GM23338 (cell line): Measurements from ENCODE around the gene CACNA1C. TPM values are rescaled to one million over a fixed set of nuclear protein-coding genes. Genes with fewer than 3 reads are reported as not detected.

ENCODE experiments used
- CREB1 ChIP-seq: fragments of 250-450 bp; sonication (Bioruptor Pico); IDR thresholded peaks from 2 replicates; pipeline ENCODE4 v1.5.0; 2020; ENCODE audit warnings: low read depth, mild to moderate bottlenecking, moderate library complexity
- CTCF ChIP-seq, 2 experiments: fragments of 200-600 bp in 1 of 2; sonication (generic) in 1 of 2; conservative IDR thresholded peaks; 2 replicates each; pipeline versions ENCODE4 v1.5.1 to v1.6.1; 2016 to 2017; ENCODE audit warnings: antibody characterized with exemption in 2 of 2, low read depth in 2 of 2, mild to moderate bottlenecking in 2 of 2, moderate library complexity in 1 of 2
- ETS1 ChIP-seq: IDR thresholded peaks from 2 replicates; pipeline ENCODE4 v1.6.1; 2016; ENCODE audit warnings: antibody characterized with exemption
- EZH2 ChIP-seq: fragments of 200-600 bp; sonication (generic); IDR thresholded peaks from one replicate; pipeline ENCODE4 v1.8.0; 2017; ENCODE audit warnings: antibody characterized with exemption, mild to moderate bottlenecking, low read depth; ENCODE audit not compliant: unreplicated experiment
- EZH2phosphoT487 ChIP-seq: fragments of 200-600 bp; sonication (generic); IDR thresholded peaks from one replicate; pipeline ENCODE4 v1.8.1; 2018; ENCODE audit warnings: antibody characterized with exemption; ENCODE audit not compliant: unreplicated experiment
- JUNB ChIP-seq: IDR thresholded peaks from one replicate; pipeline ENCODE4 v1.6.1; 2016; ENCODE audit warnings: antibody characterized with exemption; ENCODE audit not compliant: unreplicated experiment
- POLR2AphosphoS5 ChIP-seq: IDR thresholded peaks from 2 replicates; pipeline ENCODE4 v1.6.1; 2016; ENCODE audit warnings: antibody characterized with exemption, low read depth
- STAT1 ChIP-seq: IDR thresholded peaks from one replicate; pipeline ENCODE4 v1.6.1; 2016; ENCODE audit warnings: antibody characterized with exemption; ENCODE audit not compliant: unreplicated experiment
- ZNF114 ChIP-seq: fragments of 250-450 bp; sonication (Bioruptor Pico); IDR thresholded peaks from 2 replicates; pipeline ENCODE4 v1.5.0; 2020; ENCODE audit warnings: mild to moderate bottlenecking, moderate library complexity
- ZNF331 ChIP-seq: fragments of 250-450 bp; sonication (Bioruptor Pico); IDR thresholded peaks from 2 replicates; pipeline ENCODE4 v1.5.0; 2020; ENCODE audit warnings: low read depth, mild to moderate bottlenecking, moderate library complexity
- ZNF462 ChIP-seq: fragments of 250-450 bp; sonication (Bioruptor Pico); IDR thresholded peaks from 2 replicates; pipeline ENCODE4 v1.5.0; 2020; ENCODE audit warnings: mild to moderate bottlenecking, moderate library complexity
- polyA plus RNA-seq: library from polyadenylated mRNA; unstranded; fragments of >200 nt; fragmentation: Nextera tagmentation; extraction: Ambion mirVana; gene quantifications from 2 replicates; pipeline ENCODE4 v1.2.1, GENCODE V29; 2016
- total RNA-seq: library from RNA; depleted of rRNA; stranded (reverse); fragments of >200 nt; shearing (Covaris generic); gene quantifications from 2 replicates; pipeline ENCODE4 v1.2.3, GENCODE V29; 2014

CACNA1C gene
- total and polyA plus RNA-seq, 2 experiments from 2014 or later, result 0.78 to 2.1 TPM

- TF ChIP-seq ZNF462 (no peak), POLR2AphosphoS5 (no peak), ZNF114 (no peak), ZNF331 (CRISPR knock-in tag) (no peak), CREB1 (CRISPR knock-in tag) (no peak), JUNB (no peak), EZH2phosphoT487 (no peak), ETS1 (no peak), EZH2 (no peak), STAT1 (no peak), CTCF (conservative IDR thresholded peaks at IDR 0.05; ENCODE audit: low read depth in 2 of 2) (no peak)
These were observed 156.2 kb downstream of the CACNA1C start (continued) for GRCh38 chr12:2208837-2209635.
